HG03342 (cell line): ENCODE measurements around the gene TRIM46.
"Not testable (repeated sequence)": the region's sequence is repeated elsewhere in the genome, so short reads cannot be mapped to it uniquely, and the experiment has no call there.

Experiments
- ATAC-seq: cut with Tn5 transposase; IDR thresholded peaks from one replicate; pipeline ENCODE4 v1.9.1; 2021; ENCODE audit warnings: mild to moderate bottlenecking, moderate library complexity; ENCODE audit not compliant: unreplicated experiment

Gene TRIM46

GRCh38 chr1:155137154-155137949, 36.3 kb upstream of the TRIM46 start:
- no peak for ATAC-seq

- ATAC-seq, result peak; percentile 64
These were observed 33.6 kb upstream of the TRIM46 start, which contains the start of gene DPM3 for GRCh38 chr1:155139895-155140629. DPM3 (minus strand) TSS chr1:155140531; CDS start chr1:155140240, 291 bp downstream.

GRCh38 chr1:155140630-155140953, 33.1 kb upstream of the TRIM46 start:
- ATAC-seq, result no peak

- no peak for ATAC-seq
These were observed 31.9 kb upstream of the TRIM46 start for GRCh38 chr1:155141749-155142148.

GRCh38 chr1:155145491-155145890, 28.2 kb upstream of the TRIM46 start:
- no peak for ATAC-seq

- not testable (repeated sequence) for ATAC-seq
These were observed 17.5 kb upstream of the TRIM46 start for GRCh38 chr1:155155996-155156643.

- ATAC-seq, result no peak
These were observed 14.7 kb upstream of the TRIM46 start for GRCh38 chr1:155158991-155159390.

- ATAC-seq, result no peak
These were observed 13.5 kb upstream of the TRIM46 start for GRCh38 chr1:155160128-155160527.

- not testable (repeated sequence) for ATAC-seq
These were observed 11.0 kb upstream of the TRIM46 start for GRCh38 chr1:155162631-155163030.

- not testable (repeated sequence) for ATAC-seq
These were observed 9.9 kb upstream of the TRIM46 start for GRCh38 chr1:155163785-155164184.

GRCh38 chr1:155164625-155165024, 9.0 kb upstream of the TRIM46 start:
- not testable (repeated sequence) for ATAC-seq

- no peak for ATAC-seq
These were observed 7.6 kb upstream of the TRIM46 start for GRCh38 chr1:155166051-155166470.

- ATAC-seq, result no peak
These were observed 7.0 kb upstream of the TRIM46 start for GRCh38 chr1:155166471-155167165.

GRCh38 chr1:155167166-155168104, 6.2 kb upstream of the TRIM46 start:
- no peak for ATAC-seq

GRCh38 chr1:155168105-155168445, 5.6 kb upstream of the TRIM46 start:
- not testable (repeated sequence) for ATAC-seq

GRCh38 chr1:155168456-155169210, 5.0 kb upstream of the TRIM46 start:
- ATAC-seq, result no peak

GRCh38 chr1:155169541-155169940, 4.1 kb upstream of the TRIM46 start:
- ATAC-seq, result no peak

- ATAC-seq, result no peak
These were observed 3.4 kb upstream of the TRIM46 start for GRCh38 chr1:155170101-155170785.

GRCh38 chr1:155170806-155171205, 2.8 kb upstream of the TRIM46 start:
- no peak for ATAC-seq
